HCT116 (cell line): ENCODE data around the gene CDH23.

ENCODE experiments used
- CBX3 ChIP-seq: IDR thresholded peaks from 2 replicates; pipeline ENCODE4 v1.6.1; 2012; ENCODE audit warnings: low read depth
- EGR1 ChIP-seq: IDR thresholded peaks from 2 replicates; pipeline ENCODE4 v1.6.1; 2012; ENCODE audit warnings: low read depth
- EZH2 ChIP-seq: fragments of 200-600 bp; sonication (generic); IDR thresholded peaks from 2 replicates; pipeline ENCODE4 v1.6.1; 2017; ENCODE audit warnings: antibody characterized with exemption, mixed run types
- POLR2A ChIP-seq: IDR thresholded peaks from 2 replicates; pipeline ENCODE4 v1.7.0; 2011; ENCODE audit warnings: borderline replicate concordance; ENCODE audit not compliant: insufficient read depth, insufficient read length; ENCODE audit errors: extremely low read depth
- POLR2AphosphoS5 ChIP-seq: IDR thresholded peaks from 2 replicates; pipeline ENCODE4 v1.6.1; 2011; ENCODE audit warnings: mild to moderate bottlenecking, low read depth, low read length, moderate library complexity
- SIN3A ChIP-seq: IDR thresholded peaks from 2 replicates; pipeline ENCODE4 v1.6.1; 2012; ENCODE audit warnings: low read depth
- SRF ChIP-seq: IDR thresholded peaks from 2 replicates; pipeline ENCODE4 v1.6.1; 2012; ENCODE audit warnings: low read depth
- ZFX ChIP-seq: fragments of 450-650 bp; IDR thresholded peaks from 2 replicates; pipeline ENCODE4 v1.6.1; 2017
- ZNF274 ChIP-seq: fragments of 200-500 bp; sonication (Bioruptor generic); IDR thresholded peaks from 2 replicates; pipeline ENCODE4 v1.6.1; 2014; ENCODE audit warnings: mild to moderate bottlenecking, low read depth, low read length, inconsistent platforms
- TF ChIP-seq, protein P1 (sequence below), 3 experiments: fragments of 200-600 bp in 1 of 3; sonication (generic) in 1 of 3; IDR thresholded peaks in 2 of 3; conservative IDR thresholded peaks in 1 of 3; 2 replicates each; pipeline ENCODE4 v1.5.1; 2012 to 2017; ENCODE audit warnings: low read depth in 2 of 3, low read length in 2 of 3, antibody characterized with exemption in 1 of 3, borderline replicate concordance in 1 of 3, control low read depth in 1 of 3, mild to moderate bottlenecking in 1 of 3, mixed read lengths in 1 of 3, mixed run types in 1 of 3, moderate library complexity in 1 of 3; ENCODE audit not compliant: insufficient read depth in 1 of 3
- TF ChIP-seq, protein P2 (sequence below): IDR thresholded peaks from 2 replicates; pipeline ENCODE4 v1.6.1; 2012; ENCODE audit warnings: low read depth
- TF ChIP-seq, protein P3 (sequence below): IDR thresholded peaks from 2 replicates; pipeline ENCODE4 v1.6.1; 2012

DNA sequence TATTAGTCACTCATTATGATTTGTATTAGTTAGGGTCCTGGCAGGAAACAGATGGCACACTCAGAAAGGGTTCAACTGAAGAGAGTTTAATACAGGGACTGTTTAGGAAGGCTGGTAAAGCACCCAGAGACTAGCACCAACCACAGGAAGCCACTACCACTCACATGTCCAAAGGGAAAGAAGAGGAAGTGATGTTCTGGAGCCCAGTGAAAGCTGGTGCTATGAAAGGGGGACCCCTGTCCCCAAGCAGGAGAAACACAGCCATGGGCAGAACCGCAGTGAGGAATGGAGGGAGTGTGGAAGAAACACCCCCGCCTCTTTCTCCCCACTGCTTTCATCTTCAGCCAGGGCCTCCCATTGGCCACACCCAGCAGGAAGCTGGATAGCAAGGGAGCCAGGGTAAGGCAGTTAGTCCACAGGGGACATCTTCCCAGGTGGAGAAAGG lies 379.8 kb downstream of the CDH23 start:
- TF ChIP-seq, protein P1, sequence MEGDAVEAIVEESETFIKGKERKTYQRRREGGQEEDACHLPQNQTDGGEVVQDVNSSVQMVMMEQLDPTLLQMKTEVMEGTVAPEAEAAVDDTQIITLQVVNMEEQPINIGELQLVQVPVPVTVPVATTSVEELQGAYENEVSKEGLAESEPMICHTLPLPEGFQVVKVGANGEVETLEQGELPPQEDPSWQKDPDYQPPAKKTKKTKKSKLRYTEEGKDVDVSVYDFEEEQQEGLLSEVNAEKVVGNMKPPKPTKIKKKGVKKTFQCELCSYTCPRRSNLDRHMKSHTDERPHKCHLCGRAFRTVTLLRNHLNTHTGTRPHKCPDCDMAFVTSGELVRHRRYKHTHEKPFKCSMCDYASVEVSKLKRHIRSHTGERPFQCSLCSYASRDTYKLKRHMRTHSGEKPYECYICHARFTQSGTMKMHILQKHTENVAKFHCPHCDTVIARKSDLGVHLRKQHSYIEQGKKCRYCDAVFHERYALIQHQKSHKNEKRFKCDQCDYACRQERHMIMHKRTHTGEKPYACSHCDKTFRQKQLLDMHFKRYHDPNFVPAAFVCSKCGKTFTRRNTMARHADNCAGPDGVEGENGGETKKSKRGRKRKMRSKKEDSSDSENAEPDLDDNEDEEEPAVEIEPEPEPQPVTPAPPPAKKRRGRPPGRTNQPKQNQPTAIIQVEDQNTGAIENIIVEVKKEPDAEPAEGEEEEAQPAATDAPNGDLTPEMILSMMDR (IDR thresholded peaks at IDR 0.05 in 2 of 3, conservative IDR thresholded peaks at IDR 0.05 in 1 of 3; ENCODE audit: borderline replicate concordance in 1 of 3, insufficient read depth in 1 of 3, low read depth in 2 of 3, low read length in 2 of 3) = no peak
- TF ChIP-seq POLR2A (no peak), ZNF274 (no peak), EZH2 (no peak), POLR2AphosphoS5 (no peak), CBX3 (no peak), SIN3A (no peak), SRF (no peak), EGR1 (no peak), ZFX (no peak)
- TF ChIP-seq, protein P2, sequence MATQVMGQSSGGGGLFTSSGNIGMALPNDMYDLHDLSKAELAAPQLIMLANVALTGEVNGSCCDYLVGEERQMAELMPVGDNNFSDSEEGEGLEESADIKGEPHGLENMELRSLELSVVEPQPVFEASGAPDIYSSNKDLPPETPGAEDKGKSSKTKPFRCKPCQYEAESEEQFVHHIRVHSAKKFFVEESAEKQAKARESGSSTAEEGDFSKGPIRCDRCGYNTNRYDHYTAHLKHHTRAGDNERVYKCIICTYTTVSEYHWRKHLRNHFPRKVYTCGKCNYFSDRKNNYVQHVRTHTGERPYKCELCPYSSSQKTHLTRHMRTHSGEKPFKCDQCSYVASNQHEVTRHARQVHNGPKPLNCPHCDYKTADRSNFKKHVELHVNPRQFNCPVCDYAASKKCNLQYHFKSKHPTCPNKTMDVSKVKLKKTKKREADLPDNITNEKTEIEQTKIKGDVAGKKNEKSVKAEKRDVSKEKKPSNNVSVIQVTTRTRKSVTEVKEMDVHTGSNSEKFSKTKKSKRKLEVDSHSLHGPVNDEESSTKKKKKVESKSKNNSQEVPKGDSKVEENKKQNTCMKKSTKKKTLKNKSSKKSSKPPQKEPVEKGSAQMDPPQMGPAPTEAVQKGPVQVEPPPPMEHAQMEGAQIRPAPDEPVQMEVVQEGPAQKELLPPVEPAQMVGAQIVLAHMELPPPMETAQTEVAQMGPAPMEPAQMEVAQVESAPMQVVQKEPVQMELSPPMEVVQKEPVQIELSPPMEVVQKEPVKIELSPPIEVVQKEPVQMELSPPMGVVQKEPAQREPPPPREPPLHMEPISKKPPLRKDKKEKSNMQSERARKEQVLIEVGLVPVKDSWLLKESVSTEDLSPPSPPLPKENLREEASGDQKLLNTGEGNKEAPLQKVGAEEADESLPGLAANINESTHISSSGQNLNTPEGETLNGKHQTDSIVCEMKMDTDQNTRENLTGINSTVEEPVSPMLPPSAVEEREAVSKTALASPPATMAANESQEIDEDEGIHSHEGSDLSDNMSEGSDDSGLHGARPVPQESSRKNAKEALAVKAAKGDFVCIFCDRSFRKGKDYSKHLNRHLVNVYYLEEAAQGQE = no peak
- TF ChIP-seq, protein P3, sequence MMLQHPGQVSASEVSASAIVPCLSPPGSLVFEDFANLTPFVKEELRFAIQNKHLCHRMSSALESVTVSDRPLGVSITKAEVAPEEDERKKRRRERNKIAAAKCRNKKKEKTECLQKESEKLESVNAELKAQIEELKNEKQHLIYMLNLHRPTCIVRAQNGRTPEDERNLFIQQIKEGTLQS = no peak
